ENCODE measurements around the gene MRPL18. TPM values are rescaled to one million over a fixed set of nuclear protein-coding genes. Genes with fewer than 3 reads are reported as not detected.
"Not testable (repeated sequence)": the region's sequence is repeated elsewhere in the genome, so short reads cannot be mapped to it uniquely, and the experiment has no call there.

Gene MRPL18
- polyA plus RNA-seq, 1 donor: 69.6 TPM

DNA sequence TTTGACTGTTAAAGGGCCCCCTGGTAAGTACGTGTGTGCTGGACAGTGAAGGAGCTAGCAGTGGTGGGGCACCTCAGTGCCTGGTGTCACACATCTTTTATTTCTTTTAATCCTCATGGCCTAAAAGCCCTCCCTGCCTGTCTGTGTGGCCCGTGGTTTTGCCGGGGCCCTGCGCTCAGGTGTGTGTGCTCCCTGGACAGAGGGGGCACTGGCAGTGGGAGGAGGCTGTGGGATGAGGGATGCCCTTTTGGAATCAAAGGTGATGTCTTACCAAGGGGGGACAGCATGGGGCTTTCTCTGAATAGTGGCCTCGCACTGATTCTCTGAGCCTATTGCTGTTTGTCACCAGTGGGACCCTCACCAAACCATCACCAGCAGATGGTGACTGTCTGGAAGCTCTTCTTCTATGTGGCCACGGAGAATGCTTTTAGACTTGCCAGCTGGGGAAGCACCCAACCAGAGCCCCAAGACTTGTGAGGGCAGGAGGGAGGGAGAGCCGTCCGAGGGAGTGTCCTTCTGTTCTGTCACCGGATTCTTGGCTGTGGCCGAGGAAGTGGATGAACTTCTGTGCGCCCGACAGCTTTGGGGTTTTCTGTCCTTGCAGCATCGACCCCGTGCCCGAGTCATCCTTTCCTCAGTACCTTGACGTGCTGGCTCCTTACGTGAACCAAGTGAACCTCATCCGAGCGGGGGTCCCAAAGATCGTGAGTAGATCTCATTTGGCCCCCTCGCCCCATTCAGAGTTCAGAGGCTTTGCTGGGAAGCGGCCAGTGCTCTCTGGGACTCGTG lies 27.9 kb downstream of the MRPL18 start:
- DNase-seq: no peak

DNA sequence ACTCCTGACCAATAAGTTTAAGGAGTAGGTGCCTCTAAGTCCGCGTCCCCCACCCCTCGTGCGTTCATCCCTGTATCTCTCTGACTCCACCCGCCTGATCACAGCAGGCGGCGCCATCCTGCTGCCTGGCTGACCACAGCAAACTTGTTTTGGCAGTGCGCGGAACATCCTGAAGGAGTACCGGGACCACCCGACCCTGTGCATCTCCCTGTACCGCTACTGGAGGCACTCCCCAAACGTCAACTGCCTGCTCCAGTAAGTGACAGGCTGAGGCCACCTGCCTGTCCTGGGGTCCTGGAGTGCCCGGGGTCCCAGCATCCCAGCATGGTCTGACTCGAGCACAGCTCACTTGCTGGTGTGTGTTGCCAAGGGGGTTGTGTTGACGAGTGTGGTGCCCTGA lies 28.8 kb downstream of the MRPL18 start:
- no peak for DNase-seq

DNA sequence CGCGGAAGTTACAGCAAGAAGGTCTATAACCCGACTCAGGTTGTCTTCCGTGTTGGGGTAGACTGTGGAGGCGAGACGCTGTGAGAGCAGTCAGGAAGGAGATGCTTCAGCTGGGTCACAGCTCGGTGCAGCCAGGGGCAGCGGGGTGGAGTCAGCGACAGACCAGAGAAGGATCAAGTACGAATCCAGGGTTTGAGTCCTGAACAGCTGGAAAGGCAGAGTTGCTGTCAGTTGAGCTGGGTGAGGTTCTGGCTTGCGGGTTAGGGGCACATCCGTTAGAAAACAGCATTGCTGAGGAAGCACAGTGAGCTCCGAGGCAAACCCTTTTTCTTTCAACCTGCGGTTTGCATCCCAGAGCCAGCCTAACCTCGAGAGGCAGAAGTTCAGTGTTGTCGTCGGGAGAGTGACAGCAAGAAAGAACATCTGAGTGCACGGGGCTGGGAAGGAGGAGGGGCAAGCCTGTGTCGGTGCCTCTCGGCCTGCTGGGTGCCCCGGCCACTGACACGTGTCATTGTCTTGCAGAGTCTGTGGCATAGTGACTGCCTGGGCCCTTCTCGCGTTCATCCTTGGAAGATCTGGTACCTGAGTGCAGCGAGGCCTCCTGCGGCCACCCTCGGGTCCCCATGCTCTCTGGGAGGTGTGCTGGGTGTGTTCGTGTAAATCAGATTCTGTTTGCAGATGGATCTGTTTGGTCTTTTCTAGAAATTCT lies 29.8 kb downstream of the MRPL18 start:
- no peak for DNase-seq

DNA sequence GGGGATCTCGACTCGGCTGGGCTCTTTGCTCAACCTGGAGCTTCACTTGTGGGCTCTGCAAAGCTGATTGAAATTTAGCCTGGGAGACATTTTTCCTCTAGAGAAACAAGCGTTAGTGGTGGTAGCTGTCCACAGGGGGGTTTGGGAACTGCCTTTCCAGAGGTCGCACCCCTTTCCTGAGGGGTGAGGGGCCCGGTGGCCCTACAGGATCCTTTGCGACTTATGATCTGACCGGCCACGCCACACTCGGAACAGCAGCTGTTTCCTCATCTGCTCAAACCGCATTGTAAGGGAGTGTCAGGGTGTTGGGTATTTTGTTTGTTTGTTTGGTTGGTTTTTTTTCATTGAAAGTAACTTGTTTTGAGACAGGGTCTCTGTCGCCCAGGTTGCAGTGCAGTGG lies 30.9 kb downstream of the MRPL18 start:
- no peak for DNase-seq

DNA sequence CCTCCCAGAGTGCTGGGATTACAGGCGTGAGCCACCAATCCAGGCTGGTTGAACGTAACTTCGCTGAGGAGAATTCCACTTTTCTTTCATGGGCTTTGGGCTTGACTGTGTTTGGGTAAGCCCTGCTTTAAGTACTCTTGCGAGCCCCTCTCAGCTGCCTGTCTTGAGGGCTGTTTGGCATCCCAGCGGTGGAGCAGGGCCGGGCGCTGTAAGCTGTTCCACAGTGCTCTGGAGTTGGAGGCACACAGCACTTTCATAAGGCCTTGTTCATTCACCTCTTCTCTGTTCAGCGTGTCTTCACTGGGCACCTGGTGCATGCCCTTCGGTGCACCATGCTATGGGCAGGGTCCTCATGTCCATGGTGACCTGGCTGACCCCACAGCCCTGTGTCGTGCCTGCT lies 31.5 kb downstream of the MRPL18 start:
- no peak for DNase-seq

DNA sequence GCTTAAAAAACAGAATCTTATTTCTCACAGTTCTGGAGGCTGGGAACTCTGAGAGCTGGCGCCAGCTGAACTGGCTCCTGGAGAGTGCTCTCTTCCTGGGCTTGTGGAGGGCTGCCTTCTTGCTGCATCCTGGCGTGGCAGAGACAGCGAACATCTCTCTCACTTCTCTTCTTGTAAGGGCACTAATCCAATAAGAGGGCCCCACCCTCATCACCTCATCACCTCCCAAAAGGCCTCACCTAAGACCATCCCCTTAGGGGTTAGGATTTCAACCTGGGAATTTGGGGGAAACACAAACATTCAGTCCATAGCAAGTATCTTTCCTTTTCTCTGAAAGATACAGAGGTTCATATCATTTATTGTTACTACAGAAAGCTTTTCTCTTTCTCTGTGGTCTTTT lies 33.7 kb downstream of the MRPL18 start:
- no peak for DNase-seq

DNA sequence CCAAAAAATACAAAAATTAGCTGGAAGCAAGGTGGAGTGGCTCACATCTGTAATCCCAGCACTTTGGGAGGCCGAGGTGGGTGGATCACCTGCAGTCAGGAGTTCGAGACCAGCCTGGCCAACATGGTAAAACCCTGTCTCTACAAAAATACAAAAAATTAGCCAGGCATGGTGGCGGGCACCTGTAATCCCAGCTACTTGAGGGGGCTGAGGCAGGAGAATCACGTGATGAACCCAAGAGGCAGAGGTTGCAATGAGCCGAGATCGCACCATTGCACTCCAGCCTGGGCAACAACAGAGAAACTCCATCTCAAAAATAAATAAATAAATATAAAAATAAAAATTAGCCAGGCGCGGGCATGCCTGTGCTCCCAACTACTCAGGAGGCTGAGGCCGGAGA lies 34.4 kb downstream of the MRPL18 start:
- not testable (repeated sequence) for DNase-seq

DNA sequence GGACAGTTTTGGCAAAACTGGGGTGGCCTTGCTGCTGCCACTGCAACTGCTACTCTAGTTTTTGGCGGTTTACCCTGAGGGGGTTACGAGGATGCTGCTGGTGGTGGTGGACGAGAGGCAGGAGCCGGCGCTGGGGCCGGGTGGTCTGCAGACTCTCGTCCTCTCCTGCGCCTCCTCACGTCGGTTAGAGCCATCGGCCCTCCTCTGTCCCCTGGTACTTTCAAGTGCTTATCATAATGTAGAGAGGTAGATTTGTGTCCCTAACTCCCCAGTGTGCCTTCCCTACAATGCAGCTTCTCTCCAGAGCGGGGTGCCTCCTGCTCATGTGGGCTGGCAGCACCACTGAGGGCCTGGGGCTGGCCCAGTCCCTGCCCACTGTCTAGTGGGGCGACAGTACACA lies 35.7 kb downstream of the MRPL18 start:
- DNase-seq: no peak

DNA sequence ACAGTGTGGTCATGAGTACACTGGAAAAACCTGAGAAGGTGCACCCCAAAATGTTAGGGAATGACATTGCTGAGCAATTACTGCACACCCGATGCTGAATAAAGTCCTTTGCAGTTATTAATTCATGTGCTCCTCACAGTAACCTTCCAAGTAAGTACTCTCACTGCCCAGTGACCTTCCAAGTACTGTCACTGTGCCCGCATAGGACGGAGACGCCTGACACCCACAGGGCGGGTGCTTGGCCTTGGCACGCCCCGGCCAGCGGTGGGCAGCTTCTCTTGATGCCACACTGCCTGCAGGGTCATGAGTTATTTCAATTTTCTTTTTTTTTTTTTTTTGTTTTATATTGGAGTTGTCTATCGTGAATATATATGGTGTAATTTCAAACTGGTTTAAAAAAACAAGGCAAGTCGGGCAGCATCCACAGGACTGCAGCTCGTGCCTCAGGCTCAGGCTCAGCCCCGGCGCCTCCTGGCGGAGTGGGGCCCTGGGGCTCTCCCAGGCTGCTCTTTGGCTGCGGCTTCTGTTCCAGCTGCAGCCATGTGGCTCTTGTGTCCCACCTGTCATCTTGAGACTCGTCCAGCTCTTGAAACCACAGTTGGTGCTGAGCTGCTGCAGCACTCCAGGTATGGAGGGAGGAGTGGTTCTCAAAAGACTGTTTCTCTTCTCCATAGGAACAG lies 36.8 kb downstream of the MRPL18 start:
- no peak for DNase-seq

DNA sequence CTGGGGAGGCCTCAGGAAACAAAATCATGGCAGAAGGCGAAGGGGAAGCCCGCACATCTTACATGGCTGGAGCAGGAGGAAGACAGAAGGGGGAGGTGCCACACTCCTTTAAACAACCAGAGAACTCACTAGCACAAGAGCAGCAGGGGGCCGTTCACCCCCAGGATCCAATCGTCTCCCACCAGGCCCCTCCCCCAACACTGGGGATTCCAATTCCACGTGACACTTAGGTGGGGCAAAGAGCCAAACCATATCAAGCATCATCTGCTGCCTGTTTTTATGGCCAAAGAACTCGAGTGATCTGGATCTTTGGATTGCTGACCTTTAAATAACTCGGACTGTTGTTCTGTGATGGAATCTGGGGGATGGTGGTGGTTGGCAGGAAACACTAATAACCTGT lies 37.8 kb downstream of the MRPL18 start:
- DNase-seq: no peak

DNA sequence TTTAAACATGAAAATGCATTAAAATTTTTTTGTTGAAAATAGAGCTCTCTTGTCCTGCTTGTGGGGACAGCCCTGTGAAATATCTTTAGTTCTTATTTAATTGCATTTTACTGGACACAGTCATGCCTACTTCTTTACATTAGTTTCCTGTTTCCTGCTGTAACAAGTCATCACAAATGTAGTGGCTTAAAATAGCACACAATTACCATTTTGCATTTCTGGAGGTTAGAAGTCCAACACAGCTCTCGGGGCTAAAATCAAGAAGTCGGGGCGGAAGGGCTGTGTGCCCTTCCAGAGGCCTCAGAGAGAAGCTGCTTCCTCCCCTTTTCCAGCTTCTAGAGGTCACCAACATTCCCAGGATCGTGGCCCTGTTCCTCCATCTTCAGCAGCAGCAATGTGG lies 39.3 kb downstream of the MRPL18 start:
- DNase-seq: no peak

DNA sequence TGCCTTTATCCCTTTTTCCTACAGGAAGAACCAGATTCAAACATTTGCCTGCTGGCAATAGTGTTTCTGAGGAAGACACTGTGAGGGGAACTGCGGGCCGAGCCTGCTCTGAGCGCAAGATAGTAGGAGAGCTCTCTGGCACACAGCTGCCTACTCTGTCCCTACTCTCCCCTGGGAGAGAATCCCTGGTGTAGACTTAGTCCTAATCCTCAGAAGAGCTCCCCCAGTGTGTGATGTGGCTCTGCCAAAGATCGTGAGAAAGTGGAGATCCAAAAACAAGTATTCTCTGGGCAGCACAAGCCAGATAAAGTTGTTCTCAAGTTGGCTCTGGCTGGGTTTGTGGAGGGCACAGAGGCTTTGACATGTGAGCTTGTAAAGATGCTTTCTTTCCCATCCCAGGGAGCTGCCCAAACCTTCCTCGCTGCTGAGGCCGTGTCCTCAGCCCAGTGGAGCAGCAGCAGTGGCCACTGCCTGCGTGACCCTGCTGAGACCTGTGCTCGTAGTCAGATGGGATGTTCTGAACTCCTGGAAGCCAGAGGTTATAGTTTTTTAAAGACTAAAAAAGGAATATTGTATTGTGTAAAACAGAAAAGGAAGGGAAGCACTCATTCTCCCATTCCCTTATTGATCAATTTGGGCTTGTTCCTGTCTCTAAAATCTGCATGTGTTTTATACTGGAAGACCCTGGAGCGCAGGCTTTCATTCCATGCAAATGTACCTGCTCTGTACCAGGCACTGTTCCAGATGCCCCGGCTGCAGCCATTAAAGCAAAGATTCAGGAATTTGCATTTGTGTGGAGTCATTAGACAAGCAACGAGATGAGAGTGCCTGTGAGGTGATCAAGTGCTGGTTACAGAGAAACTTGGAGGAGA lies 40.5 kb downstream of the MRPL18 start:
- DNase-seq: no peak

DNA sequence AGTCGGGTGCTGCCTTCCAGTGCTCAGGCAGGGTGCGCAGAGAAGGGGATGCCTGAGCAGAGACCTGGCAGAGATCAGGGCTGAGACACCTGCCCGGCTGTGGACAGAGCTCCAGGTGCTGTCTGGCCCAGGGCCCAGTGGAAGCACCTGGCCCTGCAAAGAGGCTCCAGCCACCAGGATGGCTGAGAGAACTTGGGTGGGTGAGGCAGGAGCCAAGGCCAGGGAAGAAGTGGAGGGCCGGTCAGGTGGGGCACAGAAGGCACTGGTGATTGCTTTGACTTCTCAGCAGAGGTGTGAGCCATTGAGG lies 41.1 kb downstream of the MRPL18 start:
- no peak for DNase-seq

DNA sequence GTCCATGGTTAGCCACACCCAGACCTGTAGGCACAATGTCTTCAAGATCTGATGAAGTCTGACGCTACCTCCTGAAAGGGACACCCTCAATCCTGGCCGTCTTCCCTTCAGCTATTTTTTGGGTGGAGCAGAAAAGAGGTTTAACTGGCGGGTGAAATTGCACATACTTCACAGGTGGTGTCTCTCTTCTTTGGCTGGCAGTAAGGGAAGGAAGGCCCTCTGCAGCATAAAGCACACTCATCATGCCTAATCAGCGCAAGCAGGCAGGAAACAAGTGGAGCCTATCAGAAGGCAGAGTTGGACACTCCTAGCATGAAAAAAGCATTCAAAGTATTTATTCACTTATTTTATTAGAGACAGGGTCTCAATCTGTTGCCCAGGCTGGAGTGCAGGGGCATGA lies 42.7 kb downstream of the MRPL18 start:
- DNase-seq: no peak

DNA sequence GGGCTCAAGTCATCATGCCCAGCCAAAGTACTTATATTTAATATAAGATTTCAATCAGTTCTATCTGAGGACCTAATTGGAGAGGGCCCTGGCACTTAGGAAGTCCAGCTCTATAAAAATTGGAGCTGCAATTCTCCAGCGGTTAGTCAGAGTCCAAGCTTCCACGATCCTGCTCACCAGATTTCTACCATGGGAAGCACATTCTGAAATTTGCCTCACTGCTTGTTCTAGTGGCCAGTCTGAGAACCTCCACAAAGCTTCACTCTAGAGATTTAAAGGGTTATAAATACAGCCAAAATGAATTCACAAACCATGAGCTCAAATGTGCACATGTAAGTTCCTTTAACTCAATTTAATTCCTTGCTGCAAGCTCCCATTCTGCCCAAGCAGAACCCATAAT lies 43.3 kb downstream of the MRPL18 start:
- no peak for DNase-seq

DNA sequence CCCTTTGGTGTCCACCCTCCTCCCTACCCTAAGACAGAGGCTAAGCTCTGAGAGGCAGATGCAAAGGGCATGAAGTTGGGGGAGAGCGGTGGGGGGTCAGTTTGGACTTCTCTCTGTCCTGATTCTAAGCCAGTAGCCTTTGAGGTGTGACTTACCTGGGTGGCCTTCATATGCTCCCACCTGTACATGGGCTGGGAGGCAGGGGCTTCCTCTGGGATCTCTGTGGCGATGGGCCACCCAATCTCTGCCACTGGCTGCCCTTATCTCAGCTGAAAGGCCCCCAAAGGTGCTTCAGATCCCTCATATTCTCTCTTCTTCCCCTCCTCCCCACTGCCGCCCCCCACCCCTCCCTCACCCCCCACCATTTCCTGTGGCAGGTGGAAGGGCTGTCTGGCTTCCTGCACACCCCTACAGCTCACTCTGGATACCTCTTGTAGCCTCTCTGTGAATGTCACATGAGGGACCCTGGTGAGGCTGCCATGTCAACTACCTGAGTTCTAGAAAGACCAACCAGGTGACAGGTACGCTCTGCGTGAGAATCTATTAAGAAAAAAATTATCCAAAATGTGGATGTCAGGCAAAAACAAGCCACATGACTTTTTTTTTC lies 43.8 kb downstream of the MRPL18 start:
- DNase-seq: no peak

DNA sequence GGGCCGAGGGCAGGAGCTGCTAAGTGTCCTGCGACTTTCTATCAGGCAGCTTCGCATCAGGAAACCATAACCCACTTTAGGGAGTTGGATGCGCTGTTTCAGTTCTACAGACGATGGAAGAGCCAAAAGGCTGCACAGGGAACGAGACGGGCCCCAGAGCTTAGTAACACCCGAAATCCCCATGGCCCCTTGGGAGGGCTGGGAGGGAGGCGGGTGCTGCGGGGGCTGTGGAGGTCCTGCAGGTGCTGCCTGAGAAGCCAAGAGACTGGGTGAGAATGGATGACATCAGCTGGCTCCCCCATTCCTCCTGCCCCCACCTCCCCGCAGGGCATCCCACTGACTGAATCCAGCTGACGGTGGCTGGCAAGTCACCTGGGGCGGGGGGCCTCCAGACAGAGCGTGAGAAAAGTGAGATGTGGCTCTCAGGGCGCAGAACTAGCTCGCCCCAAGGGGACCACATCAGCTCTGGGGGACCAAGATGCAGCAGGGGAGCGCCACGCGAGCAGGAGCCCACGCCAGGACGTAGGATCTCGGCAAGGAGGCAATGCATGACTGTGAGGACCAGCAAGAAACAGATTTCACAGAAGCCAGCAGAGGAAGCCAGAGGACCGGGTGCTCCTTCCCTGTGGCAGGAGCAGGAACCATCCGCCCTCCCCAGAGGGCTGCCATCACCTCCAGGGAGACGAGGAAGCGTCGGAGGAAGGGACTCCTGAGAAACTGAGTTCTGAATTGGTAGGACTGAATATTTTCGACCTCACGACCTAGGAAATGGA lies 46.6 kb downstream of the MRPL18 start:
- no peak for DNase-seq

DNA sequence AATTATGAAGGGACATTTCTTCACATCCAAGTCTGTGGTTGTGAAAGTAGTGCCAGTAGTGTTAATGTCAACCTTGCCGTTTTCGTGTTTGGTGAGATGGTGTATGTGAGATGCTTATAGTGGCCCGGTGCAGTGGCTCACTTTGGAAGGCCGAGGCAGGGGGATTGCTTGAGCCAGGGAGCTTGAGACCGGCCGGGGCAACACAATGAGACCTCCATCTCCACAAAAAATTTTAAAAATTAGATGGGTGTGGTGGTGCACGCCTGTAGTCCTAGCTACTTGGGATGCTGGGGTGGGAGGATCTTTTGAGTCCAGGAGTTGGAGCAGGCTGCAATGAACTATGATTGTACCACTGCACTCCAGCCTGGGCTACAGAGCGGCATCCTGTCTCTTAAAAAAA lies 47.2 kb downstream of the MRPL18 start:
- DNase-seq: no peak

DNA sequence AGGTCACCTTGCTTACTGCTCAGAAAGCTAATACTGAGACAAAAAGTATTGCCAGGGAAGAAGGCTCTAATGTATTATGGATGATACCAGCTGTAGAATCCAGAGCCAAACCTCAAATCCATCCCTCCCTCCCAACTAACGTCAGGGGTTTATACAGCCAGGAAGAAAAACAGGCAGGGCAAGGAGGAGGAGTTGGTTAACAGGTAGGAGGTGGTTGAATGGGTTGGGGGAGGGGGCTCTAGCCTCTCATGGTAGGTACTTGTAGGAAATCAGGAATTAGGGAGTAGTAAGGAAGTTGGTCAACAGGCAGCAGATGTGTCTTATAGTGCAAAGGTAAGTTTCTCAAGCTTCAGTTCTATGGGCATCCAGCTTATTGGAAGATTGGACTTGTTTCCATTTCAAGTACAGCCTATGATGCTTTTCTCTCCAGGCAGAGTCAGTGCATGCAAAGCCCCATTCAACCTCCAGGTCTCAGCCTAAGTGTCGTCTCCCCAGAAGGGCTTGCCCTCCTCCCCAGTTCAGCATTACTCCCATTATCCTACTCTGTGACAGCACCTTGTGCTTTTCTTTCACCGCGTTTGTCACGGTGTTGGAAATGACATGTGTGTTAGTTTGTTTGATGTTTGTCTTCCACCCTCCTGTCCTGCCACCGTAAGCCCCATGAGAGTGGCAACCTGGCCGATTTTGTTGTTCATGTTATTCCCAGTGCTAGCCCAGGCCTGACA lies 47.9 kb downstream of the MRPL18 start:
- DNase-seq: no peak

DNA sequence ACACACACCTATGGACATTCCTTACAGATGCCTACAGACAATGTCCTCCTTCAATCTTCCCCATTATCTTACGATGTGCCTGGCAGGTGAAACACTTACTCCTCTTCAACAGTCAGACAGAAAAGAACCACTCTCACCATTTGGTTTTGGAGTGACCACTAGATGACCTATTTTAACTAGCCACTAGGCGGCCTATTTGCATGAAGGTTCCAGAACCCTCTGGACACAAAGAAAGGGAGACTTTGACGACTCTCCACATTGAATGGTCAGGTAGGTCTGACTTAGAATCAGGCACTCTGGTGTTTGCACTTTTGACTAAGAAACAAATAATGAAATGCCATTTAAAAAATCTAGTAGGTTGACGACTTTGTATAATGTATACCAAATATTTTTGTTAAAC lies 51.8 kb downstream of the MRPL18 start:
- DNase-seq: no peak
